Measurements from ENCODE around the gene POC1A.

Gene POC1A

GRCh38 chr3:52084954-52085680, 69.1 kb downstream of the POC1A start:
- H3K4ac ChIP-seq (ENCODE audit: low read depth in 1 of 2, low read length in 2 of 2), result no peak overlapping the region
- no peaks in the 10 kb centered on the region for H3K79me1 ChIP-seq (replicated peaks; ENCODE audit: low read length, poor library complexity, severe bottlenecking)
- H2BK12ac ChIP-seq (ENCODE audit: low read length in 2 of 2), result no peak overlapping the region
- 88% methylated on average over 13 of the region's 13 CpGs for WGBS
- no peak overlapping the region for H3K9ac ChIP-seq (ENCODE audit: low read length)
- H2BK120ac ChIP-seq (ENCODE audit: low read depth, low read length), result no peak overlapping the region
- H2BK15ac ChIP-seq (ENCODE audit: low read depth, poor library complexity, severe bottlenecking), result no peak overlapping the region
- H2BK5ac ChIP-seq (ENCODE audit: low read depth, low read length, poor library complexity, severe bottlenecking), result no peak overlapping the region
- peaks cover 0 to 3% of the 10 kb centered on the region in 2 experiments for H3K36me3 ChIP-seq (ENCODE audit: control insufficient read depth in 1 of 2, insufficient read depth in 2 of 2, low read depth in 1 of 2, low read length in 2 of 2)
- no peak overlapping the region for H3K23ac ChIP-seq (ENCODE audit: low read length in 2 of 2)
- H3K18ac ChIP-seq (ENCODE audit: low read depth in 1 of 2, low read length in 2 of 2), result no peak overlapping the region
- H3K4me3 ChIP-seq (ENCODE audit: insufficient read depth in 1 of 2, low read depth in 1 of 2, low read length in 2 of 2), result no peak overlapping the region
- no peak overlapping the region for H3K14ac ChIP-seq (ENCODE audit: low read length in 2 of 2)
- peaks cover 27% of the 10 kb centered on the region for H3K4me1 ChIP-seq (ENCODE audit: control insufficient read depth, insufficient read depth, low read depth, low read length)
- H3K9me3 ChIP-seq (ENCODE audit: control insufficient read depth, low read length), result no peaks in the 10 kb centered on the region
- no peak overlapping the region for H2AFZ ChIP-seq (ENCODE audit: low read depth, low read length)
- H2AK5ac ChIP-seq (ENCODE audit: low read length, severe bottlenecking), result no peak overlapping the region
- H4K8ac ChIP-seq (ENCODE audit: low read length), result no peak overlapping the region
- DNase-seq, result no peak
- H4K91ac ChIP-seq (ENCODE audit: low read length), result peak overlapping the region; percentile 14
- no peak overlapping the region for H3K4me2 ChIP-seq (ENCODE audit: low read length, poor library complexity, severe bottlenecking)
- no peak overlapping the region for H3K27ac ChIP-seq (ENCODE audit: low read length, poor library complexity, severe bottlenecking)
- H3K27me3 ChIP-seq (ENCODE audit: control insufficient read depth in 1 of 2, insufficient read depth in 1 of 2, low read length in 2 of 2), result no peaks in the 10 kb centered on the region

GRCh38 chr3:52084216-52084945, 69.8 kb downstream of the POC1A start:
- Histone ChIP-seq H3K18ac (ENCODE audit: low read depth in 1 of 2, low read length in 2 of 2) (no peak overlapping the region), H2BK120ac (ENCODE audit: low read depth, low read length) (no peak overlapping the region), H3K27me3 (ENCODE audit: control insufficient read depth in 1 of 2, insufficient read depth in 1 of 2, low read length in 2 of 2) (no peaks in the 10 kb centered on the region), H3K36me3 (ENCODE audit: control insufficient read depth in 1 of 2, insufficient read depth in 2 of 2, low read depth in 1 of 2, low read length in 2 of 2) (peaks cover 0 to 6% of the 10 kb centered on the region in 2 experiments), H2BK12ac (ENCODE audit: low read length in 2 of 2) (no peak overlapping the region), H3K4me2 (ENCODE audit: low read length, poor library complexity, severe bottlenecking) (no peak overlapping the region), H3K4me1 (ENCODE audit: control insufficient read depth, insufficient read depth, low read depth, low read length) (peaks cover 20% of the 10 kb centered on the region), H2BK5ac (ENCODE audit: low read depth, low read length, poor library complexity, severe bottlenecking) (no peak overlapping the region), H3K4ac (ENCODE audit: low read depth in 1 of 2, low read length in 2 of 2) (no peak overlapping the region), H3K79me1 (replicated peaks; ENCODE audit: low read length, poor library complexity, severe bottlenecking) (no peaks in the 10 kb centered on the region), H4K8ac (ENCODE audit: low read length) (no peak overlapping the region), H2AK5ac (ENCODE audit: low read length, severe bottlenecking) (no peak overlapping the region), H3K14ac (ENCODE audit: low read length in 2 of 2) (no peak overlapping the region), H2BK15ac (ENCODE audit: low read depth, poor library complexity, severe bottlenecking) (no peak overlapping the region), H3K9ac (ENCODE audit: low read length) (no peak overlapping the region), H3K9me3 (ENCODE audit: control insufficient read depth, low read length) (no peaks in the 10 kb centered on the region), H3K23ac (ENCODE audit: low read length in 2 of 2) (no peak overlapping the region), H3K27ac (ENCODE audit: low read length, poor library complexity, severe bottlenecking) (no peak overlapping the region), H2AFZ (ENCODE audit: low read depth, low read length) (no peak overlapping the region), H3K4me3 (ENCODE audit: insufficient read depth in 1 of 2, low read depth in 1 of 2, low read length in 2 of 2) (no peak overlapping the region), H4K91ac (ENCODE audit: low read length) (no peak overlapping the region)
- no peak for DNase-seq
- 96% methylated on average over 9 of the region's 9 CpGs for WGBS

- no peak for DNase-seq
- no peaks in the 10 kb centered on the region for H3K79me1 ChIP-seq (replicated peaks; ENCODE audit: low read length, poor library complexity, severe bottlenecking)
- H2BK12ac ChIP-seq (ENCODE audit: low read length in 2 of 2), result no peak overlapping the region
- H3K27ac ChIP-seq (ENCODE audit: low read length, poor library complexity, severe bottlenecking), result no peak overlapping the region
- no peak overlapping the region for H3K23ac ChIP-seq (ENCODE audit: low read length in 2 of 2)
- no peak overlapping the region for H3K4ac ChIP-seq (ENCODE audit: low read depth in 1 of 2, low read length in 2 of 2)
- no peak overlapping the region for H4K91ac ChIP-seq (ENCODE audit: low read length)
- no peaks in the 10 kb centered on the region for H3K27me3 ChIP-seq (ENCODE audit: control insufficient read depth in 1 of 2, insufficient read depth in 1 of 2, low read length in 2 of 2)
- H2BK5ac ChIP-seq (ENCODE audit: low read depth, low read length, poor library complexity, severe bottlenecking), result no peak overlapping the region
- no peak overlapping the region for H3K9ac ChIP-seq (ENCODE audit: low read length)
- no peak overlapping the region for H2BK120ac ChIP-seq (ENCODE audit: low read depth, low read length)
- H3K4me2 ChIP-seq (ENCODE audit: low read length, poor library complexity, severe bottlenecking), result no peak overlapping the region
- H3K9me3 ChIP-seq (ENCODE audit: control insufficient read depth, low read length), result no peaks in the 10 kb centered on the region
- no peak overlapping the region for H3K14ac ChIP-seq (ENCODE audit: low read length in 2 of 2)
- H2BK15ac ChIP-seq (ENCODE audit: low read depth, poor library complexity, severe bottlenecking), result no peak overlapping the region
- 84% methylated on average over 5 of the region's 5 CpGs for WGBS
- no peak overlapping the region for H4K8ac ChIP-seq (ENCODE audit: low read length)
- H3K36me3 ChIP-seq (ENCODE audit: control insufficient read depth in 1 of 2, insufficient read depth in 2 of 2, low read depth in 1 of 2, low read length in 2 of 2), result peaks cover 0 to 8% of the 10 kb centered on the region in 2 experiments
- no peak overlapping the region for H3K4me3 ChIP-seq (ENCODE audit: insufficient read depth in 1 of 2, low read depth in 1 of 2, low read length in 2 of 2)
- no peak overlapping the region for H2AFZ ChIP-seq (ENCODE audit: low read depth, low read length)
- no peak overlapping the region for H2AK5ac ChIP-seq (ENCODE audit: low read length, severe bottlenecking)
- peaks cover 13% of the 10 kb centered on the region for H3K4me1 ChIP-seq (ENCODE audit: control insufficient read depth, insufficient read depth, low read depth, low read length)
- H3K18ac ChIP-seq (ENCODE audit: low read depth in 1 of 2, low read length in 2 of 2), result no peak overlapping the region
These were observed 70.6 kb downstream of the POC1A start for GRCh38 chr3:52083556-52084087.

- no peak overlapping the region for H2BK15ac ChIP-seq (ENCODE audit: low read depth, poor library complexity, severe bottlenecking)
These were observed 71.3 kb downstream of the POC1A start for GRCh38 chr3:52082951-52083350.

More at GRCh38 chr3:52082951-52083350, 71.3 kb downstream of the POC1A start:
- Histone ChIP-seq H4K91ac (ENCODE audit: low read length) (peak overlapping the region; percentile 34), H2BK120ac (ENCODE audit: low read depth, low read length) (no peak overlapping the region), H4K8ac (ENCODE audit: low read length) (no peak overlapping the region), H3K79me1 (replicated peaks; ENCODE audit: low read length, poor library complexity, severe bottlenecking) (no peaks in the 10 kb centered on the region), H2BK5ac (ENCODE audit: low read depth, low read length, poor library complexity, severe bottlenecking) (no peak overlapping the region), H3K36me3 (ENCODE audit: control insufficient read depth in 1 of 2, insufficient read depth in 2 of 2, low read depth in 1 of 2, low read length in 2 of 2) (peaks cover 0 to 8% of the 10 kb centered on the region in 2 experiments), H2AFZ (ENCODE audit: low read depth, low read length) (no peak overlapping the region), H3K18ac (ENCODE audit: low read depth in 1 of 2, low read length in 2 of 2) (no peak overlapping the region), H3K9ac (ENCODE audit: low read length) (no peak overlapping the region), H3K4ac (ENCODE audit: low read depth in 1 of 2, low read length in 2 of 2) (no peak overlapping the region), H3K4me1 (ENCODE audit: control insufficient read depth, insufficient read depth, low read depth, low read length) (peaks cover 8% of the 10 kb centered on the region), H3K27me3 (ENCODE audit: control insufficient read depth in 1 of 2, insufficient read depth in 1 of 2, low read length in 2 of 2) (no peaks in the 10 kb centered on the region), H3K4me2 (ENCODE audit: low read length, poor library complexity, severe bottlenecking) (no peak overlapping the region), H2AK5ac (ENCODE audit: low read length, severe bottlenecking) (no peak overlapping the region), H3K27ac (ENCODE audit: low read length, poor library complexity, severe bottlenecking) (no peak overlapping the region), H3K4me3 (ENCODE audit: insufficient read depth in 1 of 2, low read depth in 1 of 2, low read length in 2 of 2) (no peak overlapping the region), H3K14ac (ENCODE audit: low read length in 2 of 2) (no peak overlapping the region), H2BK12ac (ENCODE audit: low read length in 2 of 2) (no peak overlapping the region), H3K9me3 (ENCODE audit: control insufficient read depth, low read length) (no peaks in the 10 kb centered on the region), H3K23ac (ENCODE audit: low read length in 2 of 2) (no peak overlapping the region)
- 93% methylated on average over 8 of the region's 8 CpGs for WGBS
- no peak for DNase-seq

Measured in mesenchymal stem cell (in vitro differentiated cells and primary cell).